ENCODE results near the gene NTRK3.

DNA sequence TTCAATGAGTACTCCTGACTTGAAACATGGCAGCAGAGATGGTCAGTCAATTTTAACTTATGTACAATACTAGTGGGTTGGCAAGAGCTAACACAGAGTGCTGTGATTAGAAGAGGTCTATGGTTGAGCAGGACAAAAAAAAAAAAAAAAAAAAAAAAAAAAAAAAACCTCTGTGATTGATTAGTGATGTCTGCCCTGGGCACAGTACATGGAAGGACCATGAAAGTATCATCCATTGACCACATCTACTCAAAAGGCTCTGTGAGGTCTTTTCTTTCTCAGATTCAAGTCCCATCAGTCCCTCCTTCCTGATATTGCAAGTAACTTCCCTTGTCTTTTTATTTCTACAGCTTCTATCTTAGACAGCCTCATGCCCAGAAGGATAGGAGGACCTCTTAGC, 59.6 kb downstream of the NTRK3 start:
- TF ChIP-seq CTCF (IDR thresholded peaks at IDR 0.05) (no peak), POLR2A (IDR thresholded peaks at IDR 0.05) (no peak)
